KMS-11 (cell line): ENCODE data around the gene C2CD4B.

Source experiments
- H2AFZ ChIP-seq: fragments of 200-600 bp; sonication (generic); 2 replicates; pipeline ENCODE4 v1.6.1; 2016; ENCODE audit warnings: antibody characterized with exemption, mixed run types, low read depth
- H3K27ac ChIP-seq: fragments of 200-600 bp; sonication (generic); 2 replicates; pipeline ENCODE4 v1.6.1; 2016; ENCODE audit warnings: mild to moderate bottlenecking, mixed run types
- H3K27me3 ChIP-seq: fragments of 200-600 bp; sonication (generic); 2 replicates; pipeline ENCODE4 v1.6.1; 2017; ENCODE audit warnings: mild to moderate bottlenecking, low read depth, mixed run types, moderate library complexity; ENCODE audit not compliant: insufficient read depth
- H3K36me3 ChIP-seq: fragments of 200-600 bp; sonication (generic); 2 replicates; pipeline ENCODE4 v1.6.1; 2017; ENCODE audit warnings: mild to moderate bottlenecking, mixed run types; ENCODE audit not compliant: insufficient read depth
- H3K4me1 ChIP-seq: fragments of 200-600 bp; sonication (generic); 2 replicates; pipeline ENCODE4 v1.6.1; 2016; ENCODE audit warnings: mild to moderate bottlenecking, low read depth, mixed run types; ENCODE audit not compliant: poor library complexity, severe bottlenecking
- H3K4me2 ChIP-seq: fragments of 200-600 bp; sonication (generic); 2 replicates; pipeline ENCODE4 v1.7.0; 2016; ENCODE audit warnings: mild to moderate bottlenecking, mixed run types
- H3K4me3 ChIP-seq: fragments of 200-600 bp; sonication (generic); IDR thresholded peaks from 2 replicates; pipeline ENCODE4 v1.6.1; 2017; ENCODE audit warnings: low read depth, low read length, mixed read lengths; ENCODE audit not compliant: insufficient read depth
- H3K79me2 ChIP-seq: fragments of 200-600 bp; sonication (generic); 2 replicates; pipeline ENCODE4 v1.6.1; 2016; ENCODE audit warnings: low read depth, mixed run types; ENCODE audit not compliant: insufficient read depth
- H3K9ac ChIP-seq: fragments of 200-600 bp; sonication (generic); 2 replicates; pipeline ENCODE4 v1.6.1; 2016; ENCODE audit warnings: mild to moderate bottlenecking, mixed run types
- H4K20me1 ChIP-seq: fragments of 200-600 bp; sonication (generic); 2 replicates; pipeline ENCODE4 v1.6.1; 2016; ENCODE audit warnings: mild to moderate bottlenecking, mixed run types; ENCODE audit not compliant: insufficient read depth
- CTCF ChIP-seq: fragments of 200-600 bp; sonication (generic); conservative IDR thresholded peaks from 2 replicates; pipeline ENCODE4 v1.6.1; 2017; ENCODE audit warnings: low read depth, mild to moderate bottlenecking, antibody characterized with exemption, low read length, moderate library complexity, mixed read lengths

The C2CD4B gene

GRCh38 chr15:62124176-62124972, 40.7 kb downstream of the C2CD4B start:
- Histone ChIP-seq H3K27ac (no peak overlapping the region), H3K36me3 (no peaks in the 10 kb centered on the region), H2AFZ (no peak overlapping the region), H3K79me2 (no peaks in the 10 kb centered on the region), H3K4me3 (no peak overlapping the region), H4K20me1 (no peaks in the 10 kb centered on the region), H3K4me2 (no peak overlapping the region), H3K27me3 (no peaks in the 10 kb centered on the region), H3K9ac (no peak overlapping the region), H3K4me1 (no peaks in the 10 kb centered on the region)
- no peak for TF ChIP-seq CTCF

GRCh38 chr15:62122249-62122648, 42.8 kb downstream of the C2CD4B start:
- Histone ChIP-seq H3K4me1 (no peaks in the 10 kb centered on the region), H2AFZ (no peak overlapping the region), H3K4me2 (no peak overlapping the region), H3K27me3 (no peaks in the 10 kb centered on the region), H3K4me3 (no peak overlapping the region), H3K36me3 (no peaks in the 10 kb centered on the region), H4K20me1 (no peaks in the 10 kb centered on the region), H3K9ac (no peak overlapping the region), H3K27ac (no peak overlapping the region), H3K79me2 (no peaks in the 10 kb centered on the region)
- TF ChIP-seq CTCF = no peak

- no peak overlapping the region for H2AFZ ChIP-seq
- H4K20me1 ChIP-seq = no peaks in the 10 kb centered on the region
- no peaks in the 10 kb centered on the region for H3K36me3 ChIP-seq
- H3K4me3 ChIP-seq = no peak overlapping the region
- no peak overlapping the region for H3K27ac ChIP-seq
- H3K27me3 ChIP-seq = no peaks in the 10 kb centered on the region
- no peak overlapping the region for H3K4me2 ChIP-seq
- no peak for TF ChIP-seq CTCF
- no peaks in the 10 kb centered on the region for H3K4me1 ChIP-seq
- no peak overlapping the region for H3K9ac ChIP-seq
- no peaks in the 10 kb centered on the region for H3K79me2 ChIP-seq
Observed at GRCh38 chr15:62121273-62122015, 43.6 kb downstream of the C2CD4B start.

GRCh38 chr15:62120776-62121175, 44.3 kb downstream of the C2CD4B start:
- H3K27ac ChIP-seq = no peak overlapping the region

More at GRCh38 chr15:62120776-62121175, 44.3 kb downstream of the C2CD4B start:
- no peak overlapping the region for H2AFZ ChIP-seq
- no peak overlapping the region for H3K9ac ChIP-seq
- no peaks in the 10 kb centered on the region for H3K36me3 ChIP-seq
- no peaks in the 10 kb centered on the region for H4K20me1 ChIP-seq
- no peaks in the 10 kb centered on the region for H3K27me3 ChIP-seq
- H3K4me2 ChIP-seq = no peak overlapping the region
- H3K79me2 ChIP-seq = no peaks in the 10 kb centered on the region
- no peak overlapping the region for H3K4me3 ChIP-seq
- no peak for TF ChIP-seq CTCF
- H3K4me1 ChIP-seq = no peaks in the 10 kb centered on the region
